Activated naive CD8-positive, alpha-beta T cell treated with anti-CD3 and anti-CD28 coated beads, Interleukin-2, amount 50 U/mL, for 16 hours (primary cell): ENCODE data around the gene XCL1.
"Not testable (repeated sequence)": the region's sequence is repeated elsewhere in the genome, so short reads cannot be mapped to it uniquely, and the experiment has no call there.

ENCODE experiments used
- DNase-seq: peaks from one replicate; pipeline ENCODE4 v3.0.0-alpha.2; 2020; ENCODE audit warnings: low read depth, low spot score

XCL1 gene

GRCh38 chr1:168567568-168567967 lies 8.8 kb upstream of the XCL1 start:
- DNase-seq = no peak

- no peak for DNase-seq
Measured at GRCh38 chr1:168568346-168568745, 8.1 kb upstream of the XCL1 start.

- no peak for DNase-seq
Measured at GRCh38 chr1:168570652-168571051, 5.8 kb upstream of the XCL1 start.

- no peak for DNase-seq
Measured at GRCh38 chr1:168572633-168573032, 3.8 kb upstream of the XCL1 start.

- DNase-seq = not testable (repeated sequence)
Measured at GRCh38 chr1:168574234-168574633, 2.2 kb upstream of the XCL1 start.

- not testable (repeated sequence) for DNase-seq
Measured at GRCh38 chr1:168578531-168579185, 2.3 kb downstream of the XCL1 start.

GRCh38 chr1:168580290-168580689 lies 3.9 kb downstream of the XCL1 start:
- not testable (repeated sequence) for DNase-seq

- not testable (repeated sequence) for DNase-seq
Measured at GRCh38 chr1:168580991-168581390, 4.6 kb downstream of the XCL1 start.

- no peak for DNase-seq
Measured at GRCh38 chr1:168581817-168582572, 5.6 kb downstream of the XCL1 start.

GRCh38 chr1:168582688-168583336 lies 6.4 kb downstream of the XCL1 start:
- no peak for DNase-seq

GRCh38 chr1:168583571-168583970 lies 7.2 kb downstream of the XCL1 start:
- no peak for DNase-seq

GRCh38 chr1:168585191-168585590 lies 8.8 kb downstream of the XCL1 start:
- no peak for DNase-seq

GRCh38 chr1:168585937-168586336 lies 9.5 kb downstream of the XCL1 start:
- no peak for DNase-seq

- DNase-seq = no peak
Measured at GRCh38 chr1:168589167-168589566, 12.8 kb downstream of the XCL1 start.

- no peak for DNase-seq
Measured at GRCh38 chr1:168591066-168591465, 14.7 kb downstream of the XCL1 start.

- no peak for DNase-seq
Measured at GRCh38 chr1:168591641-168592250, 15.3 kb downstream of the XCL1 start.

GRCh38 chr1:168595403-168595802 lies 19.0 kb downstream of the XCL1 start:
- DNase-seq = not testable (repeated sequence)

GRCh38 chr1:168598125-168598524 lies 21.7 kb downstream of the XCL1 start:
- no peak for DNase-seq

GRCh38 chr1:168598892-168599291 lies 22.5 kb downstream of the XCL1 start:
- DNase-seq = no peak

GRCh38 chr1:168599641-168600040 lies 23.2 kb downstream of the XCL1 start:
- no peak for DNase-seq

- no peak for DNase-seq
Measured at GRCh38 chr1:168601051-168601450, 24.6 kb downstream of the XCL1 start.

GRCh38 chr1:168603501-168604110 lies 27.2 kb downstream of the XCL1 start:
- DNase-seq = peak; percentile 39
